GM12878 (cell line): ENCODE results near the gene CHAC1.

Experiments used
- CTCF ChIP-seq, 3 experiments: IDR thresholded peaks in 2 of 3; conservative IDR thresholded peaks in 1 of 3; 2 replicates each; pipeline ENCODE4 v1.5.1; 2011; ENCODE audit warnings: low read depth in 3 of 3, low read length in 3 of 3, mild to moderate bottlenecking in 3 of 3, control low read depth in 2 of 3, moderate library complexity in 2 of 3, inconsistent platforms in 1 of 3, mixed read lengths in 1 of 3; ENCODE audit not compliant: control insufficient read depth in 2 of 3, insufficient read depth in 1 of 3; ENCODE audit errors: extremely low read depth in 1 of 3
- EZH2 ChIP-seq: IDR thresholded peaks from 2 replicates; pipeline ENCODE4 v1.6.1; 2012; ENCODE audit warnings: low read depth, mild to moderate bottlenecking, control low read depth, inconsistent platforms, low read length, borderline replicate concordance; ENCODE audit not compliant: control insufficient read depth
- MTA2 ChIP-seq: fragments of 450-650 bp; IDR thresholded peaks from 2 replicates; pipeline ENCODE4 v1.6.1; 2016; ENCODE audit warnings: low read depth, mild to moderate bottlenecking, moderate library complexity
- MXI1 ChIP-seq: fragments of 150-350 bp; IDR thresholded peaks from 2 replicates; pipeline ENCODE4 v1.6.1; 2011; ENCODE audit warnings: low read depth, mild to moderate bottlenecking, inconsistent platforms, low read length, improper control_type of control experiment
- POLR2A ChIP-seq: IDR thresholded peaks from 2 replicates; pipeline ENCODE4 v1.6.1; 2011; ENCODE audit warnings: low read depth, mild to moderate bottlenecking, low read length
- POLR2AphosphoS5 ChIP-seq: IDR thresholded peaks from 2 replicates; pipeline ENCODE4 v1.6.1; 2011; ENCODE audit warnings: mild to moderate bottlenecking, low read length, inconsistent platforms
- REST ChIP-seq: IDR thresholded peaks from 2 replicates; pipeline ENCODE4 v1.6.1; 2012; ENCODE audit warnings: mild to moderate bottlenecking, low read depth, low read length
- SP1 ChIP-seq: IDR thresholded peaks from one replicate; pipeline ENCODE4 v1.6.1; 2011; ENCODE audit warnings: low read depth, low read length
- SREBF2 ChIP-seq: IDR thresholded peaks from 2 replicates; pipeline ENCODE4 v1.6.1; 2012; ENCODE audit warnings: mild to moderate bottlenecking, low read length
- TCF3 ChIP-seq: IDR thresholded peaks from 2 replicates; pipeline ENCODE4 v1.6.1; 2012; ENCODE audit warnings: low read depth, mild to moderate bottlenecking, low read length, borderline replicate concordance; ENCODE audit not compliant: insufficient read depth
- USF1 ChIP-seq: IDR thresholded peaks from 2 replicates; pipeline ENCODE4 v1.6.1; 2011; ENCODE audit warnings: borderline replicate concordance, low read depth, mild to moderate bottlenecking, moderate library complexity, mixed read lengths, low read length; ENCODE audit not compliant: insufficient read depth; ENCODE audit errors: extremely low read length

GRCh38 chr15:40938536-40938870 lies 14.8 kb upstream of the CHAC1 start:
- TF ChIP-seq CTCF (IDR thresholded peaks at IDR 0.05 in 2 of 3, conservative IDR thresholded peaks at IDR 0.05 in 1 of 3; ENCODE audit: control insufficient read depth in 2 of 3, extremely low read depth in 1 of 3, insufficient read depth in 1 of 3, low read depth in 3 of 3, low read length in 3 of 3) (no peak), EZH2 (no peak), SP1 (no peak), TCF3 (no peak), USF1 (no peak), SREBF2 (no peak), MTA2 (no peak), POLR2AphosphoS5 (no peak), MXI1 (no peak), REST (no peak), POLR2A (no peak)
